KMS-11 (cell line): ENCODE data around the gene SELPLG.
"Not testable (repeated sequence)": the region's sequence is repeated elsewhere in the genome, so short reads cannot be mapped to it uniquely, and the experiment has no call there.

Source experiments
- H2AFZ ChIP-seq: fragments of 200-600 bp; sonication (generic); 2 replicates; pipeline ENCODE4 v1.6.1; 2016; ENCODE audit warnings: antibody characterized with exemption, mixed run types, low read depth
- H3K27ac ChIP-seq: fragments of 200-600 bp; sonication (generic); 2 replicates; pipeline ENCODE4 v1.6.1; 2016; ENCODE audit warnings: mild to moderate bottlenecking, mixed run types
- H3K27me3 ChIP-seq: fragments of 200-600 bp; sonication (generic); 2 replicates; pipeline ENCODE4 v1.6.1; 2017; ENCODE audit warnings: mild to moderate bottlenecking, low read depth, mixed run types, moderate library complexity; ENCODE audit not compliant: insufficient read depth
- H3K36me3 ChIP-seq: fragments of 200-600 bp; sonication (generic); 2 replicates; pipeline ENCODE4 v1.6.1; 2017; ENCODE audit warnings: mild to moderate bottlenecking, mixed run types; ENCODE audit not compliant: insufficient read depth
- H3K4me1 ChIP-seq: fragments of 200-600 bp; sonication (generic); 2 replicates; pipeline ENCODE4 v1.6.1; 2016; ENCODE audit warnings: mild to moderate bottlenecking, low read depth, mixed run types; ENCODE audit not compliant: poor library complexity, severe bottlenecking
- H3K4me2 ChIP-seq: fragments of 200-600 bp; sonication (generic); 2 replicates; pipeline ENCODE4 v1.7.0; 2016; ENCODE audit warnings: mild to moderate bottlenecking, mixed run types
- H3K4me3 ChIP-seq: fragments of 200-600 bp; sonication (generic); IDR thresholded peaks from 2 replicates; pipeline ENCODE4 v1.6.1; 2017; ENCODE audit warnings: low read depth, low read length, mixed read lengths; ENCODE audit not compliant: insufficient read depth
- H3K79me2 ChIP-seq: fragments of 200-600 bp; sonication (generic); 2 replicates; pipeline ENCODE4 v1.6.1; 2016; ENCODE audit warnings: low read depth, mixed run types; ENCODE audit not compliant: insufficient read depth
- H3K9ac ChIP-seq: fragments of 200-600 bp; sonication (generic); 2 replicates; pipeline ENCODE4 v1.6.1; 2016; ENCODE audit warnings: mild to moderate bottlenecking, mixed run types
- H4K20me1 ChIP-seq: fragments of 200-600 bp; sonication (generic); 2 replicates; pipeline ENCODE4 v1.6.1; 2016; ENCODE audit warnings: mild to moderate bottlenecking, mixed run types; ENCODE audit not compliant: insufficient read depth
- CTCF ChIP-seq: fragments of 200-600 bp; sonication (generic); conservative IDR thresholded peaks from 2 replicates; pipeline ENCODE4 v1.6.1; 2017; ENCODE audit warnings: low read depth, mild to moderate bottlenecking, antibody characterized with exemption, low read length, moderate library complexity, mixed read lengths

Gene SELPLG

GRCh38 chr12:108592033-108592909 lies 41.4 kb downstream of the SELPLG start:
- H2AFZ ChIP-seq: no peak overlapping the region
- H3K36me3 ChIP-seq: no peaks in the 10 kb centered on the region
- no peaks in the 10 kb centered on the region for H4K20me1 ChIP-seq
- H3K4me1 ChIP-seq: peaks cover 7% of the 10 kb centered on the region
- no peak overlapping the region for H3K9ac ChIP-seq
- H3K27ac ChIP-seq: no peak overlapping the region
- H3K4me2 ChIP-seq: no peak overlapping the region
- H3K4me3 ChIP-seq: no peak overlapping the region
- H3K79me2 ChIP-seq: no peaks in the 10 kb centered on the region
- TF ChIP-seq CTCF: no peak
- H3K27me3 ChIP-seq: no peaks in the 10 kb centered on the region

DNA sequence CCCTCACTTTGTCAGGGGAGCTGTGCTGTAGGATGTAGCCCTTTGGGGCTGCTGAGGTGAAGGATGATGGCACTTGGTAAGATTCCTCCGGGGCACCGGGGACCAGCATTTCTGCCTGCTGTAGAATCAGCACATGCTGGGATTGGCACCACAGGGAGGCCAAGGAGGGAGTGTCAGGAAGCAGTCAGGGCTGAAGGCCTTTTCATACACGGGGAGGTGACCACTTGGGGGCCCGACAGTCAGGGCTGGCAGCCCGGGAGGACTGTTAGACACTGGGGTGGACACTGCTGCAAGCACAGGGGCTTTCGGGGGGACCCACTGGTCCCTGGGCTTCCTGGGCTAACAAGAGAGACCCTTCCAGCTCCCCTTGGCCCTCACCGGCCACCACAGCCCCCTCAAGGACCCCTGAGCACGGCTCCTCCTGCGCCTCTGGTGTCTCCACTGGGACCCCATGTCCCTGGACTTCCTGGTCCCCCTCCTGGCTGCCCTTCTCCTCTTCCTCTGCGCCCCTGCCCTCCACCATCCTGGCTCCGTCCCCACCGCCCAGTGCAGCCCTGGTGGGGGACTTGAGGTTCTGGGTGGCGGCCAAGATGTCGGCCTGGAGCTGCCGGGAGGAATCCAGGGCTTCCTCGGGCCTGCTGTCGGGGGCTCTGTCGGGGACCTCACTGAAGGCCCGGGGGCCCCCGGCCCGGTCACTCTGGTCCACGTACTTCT lies 42.3 kb downstream of the SELPLG start:
- Histone ChIP-seq H2AFZ (no peak overlapping the region), H3K4me1 (peaks cover 7% of the 10 kb centered on the region), H3K4me2 (no peak overlapping the region), H4K20me1 (no peaks in the 10 kb centered on the region), H3K79me2 (no peaks in the 10 kb centered on the region), H3K27me3 (no peaks in the 10 kb centered on the region), H3K27ac (no peak overlapping the region), H3K9ac (no peak overlapping the region), H3K36me3 (no peaks in the 10 kb centered on the region), H3K4me3 (no peak overlapping the region)
- TF ChIP-seq CTCF: no peak

- not testable (repeated sequence) for H3K36me3 ChIP-seq, H3K27me3 ChIP-seq, H3K27ac ChIP-seq, H2AFZ ChIP-seq, H4K20me1 ChIP-seq, H3K79me2 ChIP-seq, H3K4me2 ChIP-seq, H3K9ac ChIP-seq, H3K4me3 ChIP-seq
- peaks cover 12% of the 10 kb centered on the region for H3K4me1 ChIP-seq
Measured at GRCh38 chr12:108590463-108590862, 43.2 kb downstream of the SELPLG start.

- Histone ChIP-seq H3K27me3 (no peaks in the 10 kb centered on the region), H3K9ac (no peak overlapping the region), H3K4me3 (no peak overlapping the region), H3K79me2 (no peaks in the 10 kb centered on the region), H3K36me3 (no peaks in the 10 kb centered on the region), H2AFZ (no peak overlapping the region), H3K27ac (no peak overlapping the region), H4K20me1 (no peaks in the 10 kb centered on the region), H3K4me2 (no peak overlapping the region), H3K4me1 (peaks cover 14% of the 10 kb centered on the region)
- no peak for TF ChIP-seq CTCF
Measured at GRCh38 chr12:108589840-108590229, 43.9 kb downstream of the SELPLG start.
